GM18907 (cell line): ENCODE results near the gene PDK2.

Source experiments
- ATAC-seq: cut with Tn5 transposase; IDR thresholded peaks from one replicate; pipeline ENCODE4 v1.9.1; 2021; ENCODE audit warnings: mild to moderate bottlenecking, moderate library complexity; ENCODE audit not compliant: unreplicated experiment

PDK2 gene

GRCh38 chr17:50099003-50099402 is 3.9 kb downstream of the PDK2 start:
- ATAC-seq, result no peak

- no peak for ATAC-seq
These were observed 5.3 kb downstream of the PDK2 start for GRCh38 chr17:50100480-50100883.

GRCh38 chr17:50100921-50101345 is 5.8 kb downstream of the PDK2 start:
- ATAC-seq, result no peak

GRCh38 chr17:50101346-50102163 is 6.4 kb downstream of the PDK2 start:
- ATAC-seq, result no peak

- no peak for ATAC-seq
These were observed 7.2 kb downstream of the PDK2 start for GRCh38 chr17:50102164-50102991.

- ATAC-seq, result no peak
These were observed 8.1 kb downstream of the PDK2 start for GRCh38 chr17:50103252-50103651.

- no peak for ATAC-seq
These were observed 8.8 kb downstream of the PDK2 start for GRCh38 chr17:50103941-50104340.

GRCh38 chr17:50105811-50106210 is 10.7 kb downstream of the PDK2 start:
- ATAC-seq, result no peak

- ATAC-seq, result no peak
These were observed 11.4 kb downstream of the PDK2 start for GRCh38 chr17:50106393-50107131.

- ATAC-seq, result no peak
These were observed 12.8 kb downstream of the PDK2 start for GRCh38 chr17:50107790-50108414.

- ATAC-seq, result no peak
These were observed 13.4 kb downstream of the PDK2 start for GRCh38 chr17:50108556-50108955.

GRCh38 chr17:50109207-50109606 is 14.1 kb downstream of the PDK2 start:
- no peak for ATAC-seq

- no peak for ATAC-seq
These were observed 14.6 kb downstream of the PDK2 start for GRCh38 chr17:50109785-50110184.

- no peak for ATAC-seq
These were observed 15.6 kb downstream of the PDK2 start for GRCh38 chr17:50110591-50111349.

- no peak for ATAC-seq
These were observed 16.8 kb downstream of the PDK2 start for GRCh38 chr17:50111673-50112655.

- ATAC-seq, result no peak
These were observed 17.5 kb downstream of the PDK2 start for GRCh38 chr17:50112694-50113093.

GRCh38 chr17:50113624-50114320 is 18.6 kb downstream of the PDK2 start:
- no peak for ATAC-seq

- no peak for ATAC-seq
These were observed 19.2 kb downstream of the PDK2 start for GRCh38 chr17:50114401-50114800.
